ENCODE data around the gene PTGS2. TPM values are rescaled to one million over a fixed set of nuclear protein-coding genes. Genes with fewer than 3 reads are reported as not detected.

PTGS2 gene
- total and polyA plus RNA-seq, 10 of the 15 experiments (the other 5 are each of a cell fraction or from before 2014, with no cell fraction given): 0.04 to 0.12 (median 0.08) TPM; not detected in 4

DNA sequence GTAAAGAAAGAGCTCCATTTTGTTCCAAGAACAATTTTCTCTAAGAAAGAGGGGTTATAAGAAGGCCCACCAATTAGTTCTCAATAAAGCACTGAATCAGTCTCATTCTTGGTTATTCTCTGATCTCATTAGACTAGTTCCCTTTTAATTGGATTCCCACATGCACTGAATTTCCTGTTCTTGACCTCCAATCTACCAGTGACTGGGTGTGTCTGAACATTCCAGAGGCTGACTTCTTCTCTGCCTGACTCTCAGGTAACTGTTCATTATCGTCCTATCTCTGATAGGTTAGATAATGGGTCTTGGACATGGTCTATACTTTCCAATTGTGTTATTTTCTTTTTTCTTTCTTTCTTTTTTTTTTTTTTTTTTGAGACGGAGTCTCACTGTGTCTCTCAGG, 22.7 kb downstream of the PTGS2 start:
- CTCF ChIA-PET: no interaction called here
- BruUV-seq (replicated peaks): no TSS peak
- in situ Hi-C loops (cut with MboI): no loop called here

DNA sequence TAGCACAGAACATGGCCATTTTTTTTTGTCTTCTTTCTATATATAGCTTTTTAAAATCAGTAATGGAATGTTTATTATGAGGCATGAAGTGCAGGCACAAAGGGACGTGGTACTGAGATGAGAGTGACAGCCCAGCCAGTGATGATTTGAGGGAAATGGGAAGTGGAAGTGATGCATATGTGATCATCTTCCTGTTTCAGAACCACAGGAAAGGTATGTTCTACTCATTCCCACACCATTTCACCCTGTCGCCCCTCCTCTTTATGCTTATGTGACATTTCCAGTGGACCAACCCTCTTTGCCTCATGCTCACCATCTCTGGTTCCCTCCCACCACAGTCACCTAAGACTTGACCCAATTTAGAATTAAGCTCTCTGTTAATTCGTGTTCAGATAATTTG, 24.3 kb downstream of the PTGS2 start:
- POLR2A ChIA-PET: interaction anchor here (1.0 kb wide), 1 partner anchor 21 kb away, joined by 5 read pairs; no protein-coding TSS in a partner anchor
- TF ChIP-seq POLR2AphosphoS5 (IDR thresholded peaks at IDR 0.05; ENCODE audit: low read length) (no peak), CEBPB (IDR thresholded peaks at IDR 0.05; ENCODE audit: borderline replicate concordance in 1 of 2, low read depth in 2 of 2, low read length in 2 of 2) (no peak), ETV6 (conservative IDR thresholded peaks at IDR 0.05 in 1 of 2, IDR thresholded peaks at IDR 0.05 in 1 of 2; ENCODE audit: borderline replicate concordance in 1 of 2, low read depth in 1 of 2) (peak in 1 of 2 experiments; percentile 42; a peak in 1 of 4 replicates)
- no peak overlapping the region for H2AFZ ChIP-seq (ENCODE audit: control insufficient read depth, low read depth, low read length)
- no peak overlapping the region for H3K27ac ChIP-seq (ENCODE audit: control insufficient read depth, insufficient read depth)
- CTCF ChIA-PET: no interaction called here
- H3K27me3 ChIP-seq (replicated peaks in 1 of 2; ENCODE audit: control insufficient read depth in 2 of 2, insufficient read depth in 2 of 2, low read length in 1 of 2): no peaks in the 10 kb centered on the region
- no peak overlapping the region for H3K9ac ChIP-seq (ENCODE audit: control insufficient read depth, insufficient read depth, low read length)
- no peaks in the 10 kb centered on the region for H3K9me3 ChIP-seq (replicated peaks; ENCODE audit: control insufficient read depth, insufficient read depth, low read length)
- no peak overlapping the region for H3K4me2 ChIP-seq (ENCODE audit: control insufficient read depth, insufficient read depth)
- in situ Hi-C loops (cut with MboI) (no loop called here), intact Hi-C loops (cut with micrococcal nuclease; ENCODE audit: unreplicated experiment) (no loop called here)
- ATAC-seq (no peak), DNase-seq (ENCODE audit: low read depth, low spot score) (no peak), FAIRE-seq (no peak)
- no peak overlapping the region for H3K4me3 ChIP-seq
- RAD21 ChIA-PET (ENCODE audit: unreplicated experiment): no interaction called here
- no peaks in the 10 kb centered on the region for H3K4me1 ChIP-seq (ENCODE audit: control insufficient read depth, insufficient read depth, low read length)
- H4K20me1 ChIP-seq (ENCODE audit: control insufficient read depth, insufficient read depth): no peaks in the 10 kb centered on the region
- SMC1A ChIA-PET (ENCODE audit: uncharacterized antibody, unreplicated experiment): no interaction called here
- no TSS peak for BruUV-seq (replicated peaks)
- 14% methylated on average over 3 of the region's 3 CpGs for WGBS (ENCODE audit: insufficient coverage, insufficient replicate concordance, low lambda C conversion rate, missing lambda C conversion rate)
- no peaks in the 10 kb centered on the region for H3K36me3 ChIP-seq (ENCODE audit: control insufficient read depth in 2 of 2, insufficient read depth in 2 of 2, low read length in 1 of 2)
- H3K79me2 ChIP-seq (ENCODE audit: control insufficient read depth, insufficient read depth, low read length): no peaks in the 10 kb centered on the region

More for the DNA sequence above, 22.7 kb downstream of the PTGS2 start:
- DNase-seq (ENCODE audit: low read depth, low spot score) (no peak), ATAC-seq (no peak), FAIRE-seq (no peak)
- ChIA-PET SMC1A (ENCODE audit: uncharacterized antibody, unreplicated experiment) (no interaction called here), RAD21 (ENCODE audit: unreplicated experiment) (interaction anchor here (0.6 kb wide), 1 partner anchor 69 kb away, joined by 3 read pairs; no protein-coding TSS in a partner anchor), POLR2A (no interaction called here)
- TF ChIP-seq HDAC6 (IDR thresholded peaks at IDR 0.05; ENCODE audit: unreplicated experiment) (no peak), MYC (IDR thresholded peaks at IDR 0.05; ENCODE audit: insufficient read depth, insufficient read length, insufficient replicate concordance, low read length, severe bottlenecking) (no peak), ESRRA (IDR thresholded peaks at IDR 0.05; ENCODE audit: low read length) (no peak)
- TF ChIP-seq, protein P1, sequence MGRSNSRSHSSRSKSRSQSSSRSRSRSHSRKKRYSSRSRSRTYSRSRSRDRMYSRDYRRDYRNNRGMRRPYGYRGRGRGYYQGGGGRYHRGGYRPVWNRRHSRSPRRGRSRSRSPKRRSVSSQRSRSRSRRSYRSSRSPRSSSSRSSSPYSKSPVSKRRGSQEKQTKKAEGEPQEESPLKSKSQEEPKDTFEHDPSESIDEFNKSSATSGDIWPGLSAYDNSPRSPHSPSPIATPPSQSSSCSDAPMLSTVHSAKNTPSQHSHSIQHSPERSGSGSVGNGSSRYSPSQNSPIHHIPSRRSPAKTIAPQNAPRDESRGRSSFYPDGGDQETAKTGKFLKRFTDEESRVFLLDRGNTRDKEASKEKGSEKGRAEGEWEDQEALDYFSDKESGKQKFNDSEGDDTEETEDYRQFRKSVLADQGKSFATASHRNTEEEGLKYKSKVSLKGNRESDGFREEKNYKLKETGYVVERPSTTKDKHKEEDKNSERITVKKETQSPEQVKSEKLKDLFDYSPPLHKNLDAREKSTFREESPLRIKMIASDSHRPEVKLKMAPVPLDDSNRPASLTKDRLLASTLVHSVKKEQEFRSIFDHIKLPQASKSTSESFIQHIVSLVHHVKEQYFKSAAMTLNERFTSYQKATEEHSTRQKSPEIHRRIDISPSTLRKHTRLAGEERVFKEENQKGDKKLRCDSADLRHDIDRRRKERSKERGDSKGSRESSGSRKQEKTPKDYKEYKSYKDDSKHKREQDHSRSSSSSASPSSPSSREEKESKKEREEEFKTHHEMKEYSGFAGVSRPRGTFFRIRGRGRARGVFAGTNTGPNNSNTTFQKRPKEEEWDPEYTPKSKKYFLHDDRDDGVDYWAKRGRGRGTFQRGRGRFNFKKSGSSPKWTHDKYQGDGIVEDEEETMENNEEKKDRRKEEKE (IDR thresholded peaks at IDR 0.05): no peak
- no peaks in the 10 kb centered on the region for H3K9me3 ChIP-seq (replicated peaks; ENCODE audit: control insufficient read depth, insufficient read depth, low read length)
- H4K20me1 ChIP-seq (ENCODE audit: control insufficient read depth, insufficient read depth): no peaks in the 10 kb centered on the region
- H3K79me2 ChIP-seq (ENCODE audit: control insufficient read depth, insufficient read depth, low read length): no peaks in the 10 kb centered on the region
- H3K9ac ChIP-seq (ENCODE audit: control insufficient read depth, insufficient read depth, low read length): no peak overlapping the region
- no peaks in the 10 kb centered on the region for H3K4me1 ChIP-seq (ENCODE audit: control insufficient read depth, insufficient read depth, low read length)
- H3K36me3 ChIP-seq (ENCODE audit: control insufficient read depth in 2 of 2, insufficient read depth in 2 of 2, low read length in 1 of 2): no peaks in the 10 kb centered on the region
- H3K27ac ChIP-seq (ENCODE audit: control insufficient read depth, insufficient read depth): no peak overlapping the region
- no peak overlapping the region for H2AFZ ChIP-seq (ENCODE audit: control insufficient read depth, low read depth, low read length)
- no peak overlapping the region for H3K4me3 ChIP-seq
- no peak overlapping the region for H3K4me2 ChIP-seq (ENCODE audit: control insufficient read depth, insufficient read depth)
- H3K27me3 ChIP-seq (replicated peaks in 1 of 2; ENCODE audit: control insufficient read depth in 2 of 2, insufficient read depth in 2 of 2, low read length in 1 of 2): no peaks in the 10 kb centered on the region
- WGBS (ENCODE audit: insufficient coverage, insufficient replicate concordance, low lambda C conversion rate, missing lambda C conversion rate): 41% methylated on average over 1 of the region's 2 CpGs
- intact Hi-C loops (cut with micrococcal nuclease; ENCODE audit: unreplicated experiment): no loop called here
